HUDEP-2 (cell line): ENCODE results near the gene WHRN.
A peak's percentile ranks its signal among the peaks of the same experiment; 100 is the strongest.

ENCODE experiments used
- DNase-seq, 76 experiments: peaks; one replicate each; lab custom pipeline; 2025; ENCODE audit not compliant: unreplicated experiment in 76 of 76; lab: John Stamatoyannopoulos, UW

WHRN gene

GRCh38 chr9:114426046-114426948, 79.0 kb downstream of the WHRN start:
- no peak for DNase-seq

- DNase-seq: no peak
These were observed 80.1 kb downstream of the WHRN start for GRCh38 chr9:114425126-114425525.

GRCh38 chr9:114424126-114424525, 81.1 kb downstream of the WHRN start:
- no peak for DNase-seq

- no peak for DNase-seq
These were observed 82.1 kb downstream of the WHRN start for GRCh38 chr9:114423181-114423580.

GRCh38 chr9:114421147-114421546, 84.1 kb downstream of the WHRN start:
- DNase-seq: no peak

- no peak for DNase-seq
These were observed 85.5 kb downstream of the WHRN start for GRCh38 chr9:114419796-114420195.

- DNase-seq: no peak
These were observed 87.2 kb downstream of the WHRN start for GRCh38 chr9:114418053-114418452.

- DNase-seq: no peak
These were observed 87.8 kb downstream of the WHRN start for GRCh38 chr9:114417511-114417910.

GRCh38 chr9:114416906-114417305, 88.4 kb downstream of the WHRN start:
- DNase-seq: no peak

GRCh38 chr9:114416290-114416689, 89.0 kb downstream of the WHRN start:
- no peak for DNase-seq

- DNase-seq: no peak
These were observed 90.9 kb downstream of the WHRN start for GRCh38 chr9:114414346-114414745.

- DNase-seq: no peak
These were observed 91.4 kb downstream of the WHRN start for GRCh38 chr9:114413861-114414301.

GRCh38 chr9:114412048-114412683, 93.1 kb downstream of the WHRN start:
- DNase-seq: no peak

GRCh38 chr9:114411452-114411851, 93.8 kb downstream of the WHRN start:
- DNase-seq: no peak

- no peak for DNase-seq
These were observed 94.4 kb downstream of the WHRN start for GRCh38 chr9:114410910-114411309.

- no peak for DNase-seq
These were observed 95.4 kb downstream of the WHRN start for GRCh38 chr9:114409842-114410241.

- no peak for DNase-seq
These were observed 96.0 kb downstream of the WHRN start for GRCh38 chr9:114409103-114409780.

GRCh38 chr9:114408645-114409044, 96.6 kb downstream of the WHRN start:
- no peak for DNase-seq

GRCh38 chr9:114407889-114408288, 97.4 kb downstream of the WHRN start:
- no peak for DNase-seq

GRCh38 chr9:114406441-114406840, 98.8 kb downstream of the WHRN start:
- no peak for DNase-seq

- peak in 60 of 76 experiments; percentile 2 to 70 (median 30) for DNase-seq
These were observed 99.8 kb downstream of the WHRN start for GRCh38 chr9:114405294-114406034.
